ENCODE data around the gene PTPRR. TPM values are rescaled to one million over a fixed set of nuclear protein-coding genes. Genes with fewer than 3 reads are reported as not detected.

The PTPRR gene
- total and polyA plus RNA-seq, 10 of the 15 experiments (the other 5 are each of a cell fraction or from before 2014, with no cell fraction given): 0.14 to 3.1 (median 0.42) TPM

GRCh38 chr12:70763666-70764065, 156.9 kb downstream of the PTPRR start:
- no peaks in the 10 kb centered on the region for H3K9me3 ChIP-seq (replicated peaks; ENCODE audit: control insufficient read depth, insufficient read depth, low read length)
- CTCF ChIA-PET: interaction anchor here (1.0 kb wide), 1 partner anchor 33 kb away, joined by 4 read pairs; no protein-coding TSS in a partner anchor
- RAD21 ChIA-PET (ENCODE audit: unreplicated experiment): no interaction called here
- H3K79me2 ChIP-seq (ENCODE audit: control insufficient read depth, insufficient read depth, low read length): no peaks in the 10 kb centered on the region
- 33% methylated on average over 2 of the region's 2 CpGs for WGBS (ENCODE audit: insufficient coverage, insufficient replicate concordance, low lambda C conversion rate, missing lambda C conversion rate)
- H2AFZ ChIP-seq (ENCODE audit: control insufficient read depth, low read depth, low read length): no peak overlapping the region
- H4K20me1 ChIP-seq (ENCODE audit: control insufficient read depth, insufficient read depth): no peaks in the 10 kb centered on the region
- no peak overlapping the region for H3K4me3 ChIP-seq
- no peak for ATAC-seq
- no peak overlapping the region for H3K27ac ChIP-seq (ENCODE audit: control insufficient read depth, insufficient read depth)
- intact Hi-C loops (cut with micrococcal nuclease; ENCODE audit: unreplicated experiment): no loop called here
- DNase-seq (ENCODE audit: low read depth, low spot score): no peak
- FAIRE-seq: no peak
- H3K4me2 ChIP-seq (ENCODE audit: control insufficient read depth, insufficient read depth): no peak overlapping the region
- POLR2A ChIA-PET: no interaction called here
- BruUV-seq (replicated peaks): no TSS peak
- no peaks in the 10 kb centered on the region for H3K36me3 ChIP-seq (ENCODE audit: control insufficient read depth in 2 of 2, insufficient read depth in 2 of 2, low read length in 1 of 2)
- H3K9ac ChIP-seq (ENCODE audit: control insufficient read depth, insufficient read depth, low read length): no peak overlapping the region
- no peaks in the 10 kb centered on the region for H3K4me1 ChIP-seq (ENCODE audit: control insufficient read depth, insufficient read depth, low read length)
- in situ Hi-C loops (cut with MboI): no loop called here
- SMC1A ChIA-PET (ENCODE audit: uncharacterized antibody, unreplicated experiment): no interaction called here
- H3K27me3 ChIP-seq (replicated peaks in 1 of 2; ENCODE audit: control insufficient read depth in 2 of 2, insufficient read depth in 2 of 2, low read length in 1 of 2): no peaks in the 10 kb centered on the region
- no peak for TF ChIP-seq MYC (IDR thresholded peaks at IDR 0.05; ENCODE audit: insufficient read depth, insufficient read length, insufficient replicate concordance, low read length, severe bottlenecking)
- no peak for TF ChIP-seq GABPA (IDR thresholded peaks at IDR 0.05; ENCODE audit: low read depth)
- TF ChIP-seq SREBF2 (IDR thresholded peaks at IDR 0.05; ENCODE audit: low read length): no peak
- TF ChIP-seq FOXK2 (IDR thresholded peaks at IDR 0.05): no peak
- TF ChIP-seq NFXL1 (IDR thresholded peaks at IDR 0.05; ENCODE audit: borderline replicate concordance): no peak
- TF ChIP-seq IKZF1 (conservative IDR thresholded peaks at IDR 0.05): no peak
- no peak for TF ChIP-seq BCLAF1 (IDR thresholded peaks at IDR 0.05)
- no peak for TF ChIP-seq CTCF (IDR thresholded peaks at IDR 0.05 in 2 of 3, conservative IDR thresholded peaks at IDR 0.05 in 1 of 3; ENCODE audit: control insufficient read depth in 2 of 3, extremely low read depth in 1 of 3, insufficient read depth in 1 of 3, low read depth in 3 of 3, low read length in 3 of 3)
- TF ChIP-seq ZBTB11 (CRISPR knock-in tag; IDR thresholded peaks at IDR 0.05): no peak
- TF ChIP-seq SUPT20H (IDR thresholded peaks at IDR 0.05; ENCODE audit: borderline replicate concordance, control insufficient read depth, low read depth, low read length): no peak
- no peak for TF ChIP-seq HDGF (IDR thresholded peaks at IDR 0.05)
- TF ChIP-seq MTA3 (IDR thresholded peaks at IDR 0.05; ENCODE audit: borderline replicate concordance, low read length): no peak
- no peak for TF ChIP-seq REST (IDR thresholded peaks at IDR 0.05; ENCODE audit: low read depth, low read length)
